DMS153 treated with DMSO at 0.1 percent for 48 hours (cell line): ENCODE data around the gene ZDHHC14.

Source experiments
- DNase-seq: peaks from one replicate; lab custom pipeline; 2025; ENCODE audit not compliant: unreplicated experiment; lab: John Stamatoyannopoulos, UW

The ZDHHC14 gene

GRCh38 chr6:157609556-157609955 lies 228.6 kb downstream of the ZDHHC14 start:
- DNase-seq = no peak

- DNase-seq = no peak
These were observed 229.5 kb downstream of the ZDHHC14 start for GRCh38 chr6:157610451-157610999.

GRCh38 chr6:157611406-157611805 lies 230.4 kb downstream of the ZDHHC14 start:
- DNase-seq = no peak

GRCh38 chr6:157613011-157613522 lies 232.1 kb downstream of the ZDHHC14 start:
- DNase-seq = no peak

- no peak for DNase-seq
These were observed 233.1 kb downstream of the ZDHHC14 start for GRCh38 chr6:157614026-157614568.

DNA sequence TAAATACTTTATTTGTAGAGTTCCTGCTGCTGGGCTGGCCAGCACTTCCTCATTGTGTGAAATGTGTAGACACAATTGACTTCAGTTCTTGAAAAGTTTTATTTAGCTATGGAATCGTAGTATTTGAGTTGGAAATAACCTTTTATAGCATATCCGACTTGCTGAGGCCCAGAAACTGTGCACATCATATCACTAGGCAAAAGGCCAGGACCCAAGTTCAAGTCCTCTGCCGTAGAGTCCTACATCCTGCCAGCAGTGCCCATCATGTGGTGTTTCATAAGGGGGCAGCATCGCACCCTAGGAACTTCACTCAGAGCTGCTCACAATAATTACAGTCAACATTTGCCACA lies 234.4 kb downstream of the ZDHHC14 start:
- no peak for DNase-seq

GRCh38 chr6:157615951-157616350 lies 235.0 kb downstream of the ZDHHC14 start:
- no peak for DNase-seq

DNA sequence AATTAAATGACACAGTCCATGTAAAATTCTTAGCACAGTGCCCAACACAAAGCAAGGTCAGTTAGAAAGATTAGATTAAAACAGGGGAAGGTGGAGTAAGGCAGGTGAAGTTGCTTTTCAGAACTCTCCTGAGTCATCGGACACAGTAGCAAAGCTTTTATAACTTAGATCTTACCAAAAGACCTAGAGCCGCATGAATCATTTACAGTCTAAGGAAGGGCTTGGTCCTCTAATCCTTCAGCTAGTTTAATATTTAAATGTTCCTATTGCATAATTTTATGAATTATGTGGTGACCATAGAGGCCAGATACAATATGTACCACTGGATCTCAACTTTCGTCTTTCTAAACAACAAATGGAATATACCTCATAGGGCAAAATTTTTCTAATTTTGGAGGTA lies 240.0 kb downstream of the ZDHHC14 start:
- no peak for DNase-seq

DNA sequence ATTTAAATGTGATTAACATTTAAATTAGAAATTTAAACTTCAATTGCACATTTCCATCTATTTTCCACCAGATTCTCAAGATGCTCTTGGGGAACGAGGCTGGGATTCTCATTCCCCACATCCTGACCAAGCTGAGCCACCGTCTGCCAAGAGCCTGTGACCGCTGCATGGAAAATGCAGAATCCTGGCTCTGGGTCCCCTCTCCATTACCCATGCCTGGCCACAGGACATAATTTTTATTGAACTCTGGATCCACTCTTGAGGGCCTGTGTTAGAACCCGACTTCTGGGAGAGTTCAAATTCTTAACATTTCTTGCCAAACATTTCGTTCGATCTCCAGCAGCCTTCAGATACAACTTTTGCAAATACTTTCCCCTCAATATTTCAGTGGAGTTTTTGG lies 240.4 kb downstream of the ZDHHC14 start:
- no peak for DNase-seq

GRCh38 chr6:157622427-157622826 lies 241.4 kb downstream of the ZDHHC14 start:
- DNase-seq = no peak

GRCh38 chr6:157625111-157625510 lies 244.1 kb downstream of the ZDHHC14 start:
- DNase-seq = no peak

DNA sequence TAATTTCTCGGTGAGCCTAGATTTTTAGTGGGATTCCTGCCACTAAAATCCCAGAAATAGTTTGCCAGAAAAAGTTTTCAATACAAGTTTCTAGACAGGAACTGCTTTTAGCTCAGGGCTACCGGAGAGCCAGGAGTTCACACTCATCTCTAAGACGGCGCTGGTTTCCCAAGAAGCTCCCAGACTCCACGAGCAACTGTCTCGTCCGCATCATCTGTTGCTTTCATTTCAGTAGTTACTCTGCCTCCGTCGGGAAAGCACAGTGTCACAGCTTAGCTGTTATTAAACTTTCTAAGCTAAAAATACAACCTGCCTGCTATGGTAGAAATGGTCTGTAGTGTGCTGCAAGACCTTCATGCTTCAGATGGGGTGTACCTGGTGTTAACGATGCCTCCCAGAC lies 244.8 kb downstream of the ZDHHC14 start:
- no peak for DNase-seq

- no peak for DNase-seq
These were observed 246.4 kb downstream of the ZDHHC14 start for GRCh38 chr6:157627195-157627966.

GRCh38 chr6:157628463-157628862 lies 247.5 kb downstream of the ZDHHC14 start:
- DNase-seq = no peak

- DNase-seq = no peak
These were observed 248.2 kb downstream of the ZDHHC14 start for GRCh38 chr6:157629220-157629619.

DNA sequence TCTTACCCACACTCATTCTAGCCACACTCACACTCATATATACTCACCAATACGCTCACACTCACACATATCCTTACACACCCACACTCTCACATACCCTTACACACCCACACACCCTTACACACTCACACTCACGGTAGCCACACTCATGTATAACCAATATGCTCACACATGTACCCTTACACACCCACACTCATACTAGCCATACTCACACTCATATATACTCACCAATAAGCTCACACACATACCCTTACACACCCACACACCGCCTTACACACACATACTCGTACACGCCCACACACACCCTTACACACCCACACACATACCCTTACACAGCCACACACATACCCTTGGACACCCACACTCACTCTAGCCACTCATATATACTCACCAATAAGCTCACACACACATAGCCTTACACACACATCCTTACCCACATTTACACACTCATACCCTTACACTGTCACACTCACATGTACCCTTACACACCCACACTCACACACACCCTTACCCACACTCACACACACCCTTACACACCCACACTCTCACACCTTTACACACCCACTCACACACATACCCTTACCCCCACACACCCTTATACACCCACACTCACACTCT lies 249.6 kb downstream of the ZDHHC14 start:
- no peak for DNase-seq

GRCh38 chr6:157631412-157631811 lies 250.4 kb downstream of the ZDHHC14 start:
- DNase-seq = no peak

DNA sequence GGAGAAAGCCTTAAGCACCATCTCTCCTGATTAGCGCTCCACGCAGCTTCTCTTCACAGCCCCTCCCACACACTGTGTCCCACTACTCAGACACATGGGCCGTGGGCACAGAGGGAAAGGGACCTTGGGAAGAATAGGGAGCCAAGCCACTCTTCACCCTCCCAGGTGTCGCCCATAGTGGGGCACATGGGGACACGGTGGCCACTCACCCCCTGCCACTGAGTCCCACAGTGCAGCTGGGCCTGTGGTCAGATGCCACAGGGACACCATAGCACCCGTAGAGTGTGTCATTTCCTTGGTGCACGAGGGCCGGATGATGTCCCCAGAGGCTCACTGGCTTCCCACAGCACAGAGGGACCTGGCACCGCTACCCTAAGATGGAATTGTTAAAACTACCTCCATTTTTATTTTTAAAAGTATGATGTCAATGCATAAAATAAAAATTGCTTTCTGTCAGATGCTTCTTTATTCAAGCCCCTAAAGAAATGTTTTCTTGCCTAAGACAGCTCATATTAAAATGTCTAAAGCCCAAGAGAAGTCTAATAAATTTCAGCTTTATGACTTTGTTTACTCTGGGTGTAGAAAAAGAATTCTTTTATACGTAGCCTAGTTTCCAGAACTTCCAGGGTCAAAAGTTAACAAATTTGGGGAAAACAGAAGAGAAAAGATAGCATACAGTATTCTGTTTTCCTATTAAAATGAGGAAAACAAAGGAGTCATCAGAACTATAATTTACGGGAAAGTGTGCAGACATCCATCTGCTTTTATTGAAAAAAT lies 251.0 kb downstream of the ZDHHC14 start:
- DNase-seq = no peak

DNA sequence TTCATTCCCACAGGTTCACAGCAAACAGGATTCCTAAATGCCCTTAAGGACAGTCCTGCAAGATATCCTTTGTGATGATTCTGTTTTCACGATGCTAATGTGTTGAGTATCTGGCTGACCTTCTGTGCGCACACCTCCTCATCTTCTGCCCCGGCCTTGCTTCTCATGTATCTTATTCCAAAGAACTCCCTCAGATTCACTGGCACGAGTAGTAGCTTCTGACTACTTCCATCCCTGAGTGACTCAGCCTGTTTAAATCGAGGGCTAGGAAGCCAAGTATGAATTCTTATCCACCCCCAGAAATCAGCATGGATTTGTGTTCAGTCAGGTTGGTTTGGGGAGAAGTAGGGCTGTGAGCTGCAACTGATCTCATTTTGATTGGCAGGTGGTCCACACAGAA lies 251.8 kb downstream of the ZDHHC14 start:
- no peak for DNase-seq

DNA sequence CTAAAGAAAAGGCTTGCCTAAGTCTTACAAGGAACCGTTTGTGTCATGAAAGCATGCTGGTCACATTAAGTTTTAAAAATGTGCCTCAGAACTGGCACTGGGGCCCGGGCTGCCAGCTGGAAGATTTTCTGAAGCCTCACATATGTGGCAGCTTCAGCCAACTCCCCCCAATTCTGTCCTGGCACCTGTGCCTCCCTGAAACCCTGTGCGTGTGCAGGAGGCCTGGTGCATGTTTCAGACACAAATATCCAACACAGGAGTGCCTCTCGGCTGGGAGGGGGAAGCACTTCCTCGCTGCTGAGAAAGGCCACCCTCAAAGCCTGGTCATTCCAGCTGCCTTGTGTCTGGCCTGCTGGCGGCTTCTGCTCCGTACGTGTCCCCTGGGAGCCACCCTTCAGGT lies 253.6 kb downstream of the ZDHHC14 start:
- DNase-seq = no peak
